ENCODE results near the gene VSIG10. TPM values are rescaled to one million over a fixed set of nuclear protein-coding genes. Genes with fewer than 3 reads are reported as not detected.
"Not testable (repeated sequence)": the region's sequence is repeated elsewhere in the genome, so short reads cannot be mapped to it uniquely, and the experiment has no call there.

Gene VSIG10
- total RNA-seq, 1 donor from 2014 or later = 6.3 TPM

DNA sequence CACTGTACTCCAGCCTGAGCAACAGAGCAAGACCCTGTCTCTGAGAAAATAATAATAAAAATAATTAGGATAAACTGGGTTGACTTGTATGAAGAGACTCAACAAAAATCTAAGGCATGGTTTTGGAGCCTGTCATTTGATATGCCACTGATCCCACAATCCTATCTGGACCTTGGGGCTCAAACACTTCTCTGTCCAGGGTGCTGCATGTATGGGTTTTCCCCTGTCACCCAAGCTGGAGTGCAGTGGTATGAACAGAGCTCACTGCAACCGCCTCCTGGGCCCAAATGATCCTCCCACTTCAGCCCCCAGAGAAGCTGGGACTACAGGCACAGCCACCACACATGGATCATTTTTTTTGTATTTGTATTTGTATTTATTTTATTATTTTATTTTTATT lies 5.3 kb upstream of the VSIG10 start:
- intact Hi-C loops (cut with micrococcal nuclease) = no loop called here

DNA sequence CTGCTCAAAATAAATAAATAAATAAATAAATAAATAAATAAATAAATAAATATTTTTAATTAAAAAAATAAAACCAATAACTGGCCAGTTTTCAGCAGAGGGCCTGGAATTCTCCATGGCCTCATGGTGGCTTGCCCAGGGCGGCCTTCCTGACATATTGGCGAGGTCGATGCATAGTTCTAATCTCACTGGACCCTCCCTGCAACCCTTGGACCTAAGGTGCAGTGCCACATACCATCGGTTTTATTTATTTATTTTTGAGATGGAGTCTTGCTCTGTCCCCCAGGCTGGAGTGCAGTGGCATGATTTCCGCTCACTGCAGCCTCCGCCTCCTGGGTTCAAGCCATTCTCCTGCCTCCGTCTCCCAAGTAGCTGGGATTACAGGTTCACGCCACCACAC lies 3.9 kb upstream of the VSIG10 start:
- intact Hi-C loops (cut with micrococcal nuclease) = no loop called here

DNA sequence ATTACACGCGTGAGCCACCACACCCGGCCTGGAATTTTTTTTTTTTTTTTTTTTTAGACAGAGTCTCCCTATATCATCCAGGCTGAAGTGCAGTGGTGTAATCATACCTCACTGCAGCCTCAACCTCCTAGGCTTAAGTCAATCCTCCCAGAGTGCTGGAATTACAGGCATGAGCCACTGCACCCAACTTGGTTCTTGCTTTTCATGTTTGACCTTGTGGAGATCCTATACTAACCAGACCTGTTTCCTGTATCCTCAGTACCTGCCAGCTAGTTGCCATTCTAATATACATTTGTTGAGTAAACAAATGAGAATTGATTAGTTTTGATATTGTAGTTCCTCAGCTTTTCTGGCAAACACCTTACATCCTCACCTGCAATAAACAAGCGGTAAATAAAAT lies 3.2 kb upstream of the VSIG10 start:
- intact Hi-C loops (cut with micrococcal nuclease) = no loop called here

DNA sequence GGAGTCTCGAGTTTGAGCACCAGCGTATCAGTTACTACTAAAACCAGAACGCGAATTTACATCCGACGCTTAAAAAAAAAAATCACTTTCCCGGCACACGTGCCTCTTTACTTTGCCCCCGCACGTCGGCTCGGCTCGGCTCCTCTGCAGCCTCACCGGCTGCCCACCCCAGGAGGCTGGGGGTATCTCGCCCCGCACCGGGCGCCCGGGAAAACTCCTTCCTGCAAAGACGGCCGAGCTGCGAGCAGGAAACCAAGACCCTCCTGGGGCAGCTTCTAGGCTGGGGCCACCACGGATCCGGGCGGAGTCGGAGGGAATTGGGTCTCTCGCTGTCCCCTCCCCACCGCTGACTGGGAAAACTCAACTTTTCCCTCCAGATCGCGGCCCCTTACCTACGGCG lies 610 bp downstream of the VSIG10 start:
- intact Hi-C loops (cut with micrococcal nuclease) = no loop called here

DNA sequence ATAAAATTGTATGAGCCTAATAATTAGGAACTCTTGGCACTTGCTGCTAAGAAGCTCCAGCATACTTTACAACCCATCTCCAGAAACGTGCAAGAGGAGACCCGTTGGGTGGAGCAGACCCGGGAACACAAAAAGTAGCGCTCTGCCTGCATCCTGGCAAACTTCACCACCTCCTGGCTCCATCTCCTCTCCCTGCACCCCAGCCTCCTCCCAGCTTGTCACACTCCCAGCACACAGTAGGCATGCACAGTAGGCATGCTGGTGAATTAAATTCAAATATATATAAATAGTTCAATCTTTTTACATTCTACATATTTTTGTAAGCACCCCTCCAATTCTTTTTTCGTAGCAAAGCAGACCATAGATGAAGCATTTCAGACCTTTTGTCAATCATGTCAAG lies 1.2 kb downstream of the VSIG10 start:
- intact Hi-C loops (cut with micrococcal nuclease) = no loop called here

DNA sequence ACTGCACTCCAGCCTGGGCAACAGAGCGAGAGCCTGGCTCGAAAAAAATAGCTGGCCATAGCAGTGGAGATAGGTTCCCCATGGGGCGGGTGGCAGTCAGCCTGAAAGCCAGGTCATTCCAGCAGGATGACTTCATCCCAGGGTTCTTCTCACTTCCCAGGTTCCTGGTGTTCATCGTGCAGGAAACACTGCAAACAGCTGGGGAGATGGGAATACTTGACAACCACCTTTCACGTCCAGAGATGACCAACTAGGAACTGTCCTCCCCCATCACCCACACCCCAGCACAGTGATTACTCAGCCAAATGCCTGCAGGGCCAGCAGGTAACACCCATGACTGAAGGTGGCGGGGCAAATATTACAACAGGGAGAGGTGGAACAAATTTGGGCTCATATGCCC lies 1.7 kb downstream of the VSIG10 start:
- intact Hi-C loops (cut with micrococcal nuclease) = no loop called here

DNA sequence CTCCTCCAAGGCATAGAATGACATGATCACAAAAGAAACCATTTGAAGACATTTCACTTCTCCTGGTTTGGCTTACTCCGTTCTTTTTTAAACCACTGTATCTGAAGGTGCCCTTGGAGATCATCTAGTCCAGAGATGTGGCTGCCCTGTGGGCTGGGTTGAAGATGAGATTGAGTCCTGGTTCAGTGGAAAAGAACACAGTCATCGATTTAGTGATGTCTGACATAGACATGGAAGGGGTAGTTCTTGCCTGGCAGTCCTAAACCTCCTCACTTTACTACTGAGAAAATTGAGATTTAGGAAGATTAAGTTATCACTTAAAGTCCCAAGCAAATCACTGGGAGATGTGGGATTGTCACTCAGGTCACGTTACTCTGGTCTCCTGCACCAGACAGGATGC lies 2.8 kb downstream of the VSIG10 start:
- intact Hi-C loops (cut with micrococcal nuclease) = no loop called here

DNA sequence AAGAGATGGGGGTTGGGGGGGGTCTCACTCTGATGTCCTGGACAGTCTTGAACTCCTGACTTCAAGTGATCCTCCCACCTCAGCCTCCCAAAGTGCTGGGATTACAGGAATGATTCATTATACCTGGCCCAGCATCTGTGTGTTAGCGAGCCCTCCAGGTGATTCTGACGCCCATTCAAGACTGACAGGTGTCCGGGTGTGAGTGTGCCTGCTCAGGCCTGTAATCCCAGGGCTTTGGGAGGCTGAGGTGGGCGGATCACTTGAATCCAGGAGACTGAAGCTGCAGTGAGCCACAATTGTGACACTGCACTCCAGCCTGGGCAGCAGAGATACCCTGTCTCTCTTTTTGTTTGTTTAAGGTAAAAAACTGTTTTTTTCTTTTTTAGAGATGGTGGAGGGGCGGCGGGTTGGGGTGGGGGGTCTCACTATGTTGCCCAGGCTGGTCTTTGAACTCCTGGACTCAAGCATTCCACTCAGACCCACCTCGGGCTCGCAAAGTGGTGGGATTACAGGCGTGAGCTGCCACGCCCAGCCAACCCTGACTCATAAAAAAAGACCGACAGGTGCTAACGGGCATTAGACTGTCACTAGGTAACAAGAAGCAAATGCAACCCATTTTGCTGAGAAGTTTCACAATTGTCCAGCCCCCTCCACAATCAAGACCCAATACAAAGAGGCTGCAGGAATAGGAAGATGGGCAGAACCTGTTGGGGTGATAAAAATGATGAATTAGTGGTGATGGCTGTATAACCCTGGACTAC lies 4.7 kb downstream of the VSIG10 start:
- intact Hi-C loops (cut with micrococcal nuclease) = no loop called here

DNA sequence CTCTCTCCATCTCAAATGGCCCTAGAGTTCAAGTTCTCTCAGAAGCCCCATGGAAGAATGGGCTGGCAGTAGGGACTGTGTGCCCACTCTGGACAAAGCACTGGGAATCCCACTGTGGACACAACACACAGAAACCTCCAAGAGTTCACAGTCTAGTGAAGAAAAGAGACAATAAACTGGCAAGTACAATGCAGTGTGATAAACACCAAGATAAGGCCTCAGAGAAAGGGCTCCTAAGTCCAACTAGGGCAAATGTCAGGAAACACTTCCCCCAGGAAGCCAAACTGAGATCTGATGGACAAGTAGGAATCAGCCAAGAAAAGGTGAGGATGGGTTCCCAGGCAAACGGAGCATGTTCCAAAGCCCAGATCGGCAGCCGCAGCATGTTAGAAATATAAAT lies 5.4 kb downstream of the VSIG10 start:
- intact Hi-C loops (cut with micrococcal nuclease) = no loop called here

DNA sequence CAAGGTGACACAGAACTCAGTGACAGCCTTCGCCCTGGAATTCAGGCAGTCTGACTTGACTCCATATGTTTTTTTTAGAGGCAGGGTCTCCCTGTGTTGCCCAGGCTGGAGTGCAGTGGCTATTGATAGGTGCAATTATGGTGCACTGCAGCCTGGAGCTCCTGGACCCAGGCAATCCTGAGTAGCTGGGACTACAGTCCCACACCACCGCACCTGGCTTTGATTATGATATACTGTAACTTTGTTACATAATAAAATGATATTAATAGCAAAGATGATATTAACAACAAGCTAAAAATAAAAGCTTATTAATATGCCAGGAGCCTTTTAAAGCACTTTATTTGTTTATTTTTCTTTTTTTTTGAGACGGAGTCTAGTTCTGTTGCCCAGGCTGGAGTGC lies 9.8 kb downstream of the VSIG10 start:
- intact Hi-C loops (cut with micrococcal nuclease) = no loop called here

DNA sequence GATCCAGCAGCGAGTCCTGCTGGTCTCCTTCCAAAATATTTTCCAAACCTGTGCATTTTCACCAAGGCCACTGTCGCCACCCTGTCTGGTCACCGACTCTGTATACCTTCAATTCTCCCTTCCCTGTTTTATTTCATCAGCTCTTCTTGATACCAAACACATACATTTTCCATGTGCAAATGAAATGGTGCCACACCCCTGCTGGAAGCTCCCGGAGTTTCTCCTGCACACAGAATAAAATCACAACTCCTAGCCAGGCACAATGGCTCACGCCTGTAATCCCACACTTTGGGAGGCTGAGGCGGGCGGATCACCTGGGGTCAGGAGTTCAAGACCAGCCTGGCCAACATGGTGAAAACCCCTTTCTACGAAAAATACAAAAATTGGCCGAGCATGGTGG lies 14.0 kb downstream of the VSIG10 start:
- intact Hi-C loops (cut with micrococcal nuclease) = no loop called here

DNA sequence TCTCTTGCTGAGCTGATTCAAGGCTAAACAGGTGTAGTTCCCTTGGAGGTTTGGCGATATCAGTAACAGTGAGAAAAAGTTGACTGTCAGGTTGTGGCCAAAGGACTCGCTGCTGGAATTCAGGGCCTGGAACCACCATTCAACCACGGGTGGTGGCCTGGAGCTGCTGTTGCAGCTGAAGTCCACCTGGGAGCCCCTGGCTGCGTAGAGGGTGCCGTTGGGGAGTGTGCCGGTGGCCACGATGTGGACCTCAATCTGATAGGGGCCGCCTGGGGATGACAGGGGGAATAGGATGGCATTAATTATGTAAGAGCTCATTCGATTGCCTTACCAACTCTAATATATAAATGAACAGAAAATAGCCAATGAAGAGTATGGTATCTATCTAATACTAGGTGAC lies 21.6 kb downstream of the VSIG10 start:
- intact Hi-C loops (cut with micrococcal nuclease) = no loop called here

DNA sequence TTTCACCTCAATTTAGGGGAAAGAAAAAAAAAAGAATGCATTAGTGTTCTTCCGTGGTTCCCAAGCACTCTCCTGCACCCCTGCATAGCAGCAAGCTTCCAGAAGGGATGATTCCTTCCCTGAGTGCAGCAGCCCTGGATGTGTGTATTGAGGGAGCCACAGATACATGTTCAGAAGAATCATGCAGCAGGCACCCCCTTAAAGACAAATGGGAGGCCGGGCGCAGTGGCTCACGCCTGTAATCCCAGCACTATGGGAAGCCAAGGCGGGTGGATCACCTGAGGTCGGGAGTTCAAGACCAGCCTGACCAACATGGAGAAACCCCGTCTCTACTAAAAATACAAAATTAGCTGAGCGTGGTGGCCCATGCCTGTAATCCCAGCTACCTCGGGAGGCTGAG lies 22.3 kb downstream of the VSIG10 start:
- intact Hi-C loops (cut with micrococcal nuclease) = not testable (repeated sequence)

DNA sequence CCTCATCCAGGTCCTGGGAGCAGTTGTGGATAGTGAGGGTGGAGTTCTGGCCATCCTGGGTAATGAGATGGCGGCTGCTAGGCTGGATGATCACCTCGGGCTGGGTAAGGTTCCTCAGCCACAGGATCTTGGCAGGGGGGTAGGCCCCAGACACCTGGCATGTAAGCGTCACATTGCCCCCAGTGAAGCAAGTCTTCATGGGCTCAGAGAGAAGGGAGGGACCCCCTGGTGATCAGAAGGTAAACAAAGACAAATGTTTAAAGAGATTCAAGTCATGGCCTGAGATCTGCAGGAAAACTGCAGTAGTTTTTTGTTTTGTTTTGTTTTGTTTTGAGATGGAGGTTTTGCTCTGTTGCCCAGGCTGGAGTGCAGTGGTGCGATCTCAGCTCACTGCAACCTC lies 30.0 kb downstream of the VSIG10 start:
- intact Hi-C loops (cut with micrococcal nuclease) = no loop called here

DNA sequence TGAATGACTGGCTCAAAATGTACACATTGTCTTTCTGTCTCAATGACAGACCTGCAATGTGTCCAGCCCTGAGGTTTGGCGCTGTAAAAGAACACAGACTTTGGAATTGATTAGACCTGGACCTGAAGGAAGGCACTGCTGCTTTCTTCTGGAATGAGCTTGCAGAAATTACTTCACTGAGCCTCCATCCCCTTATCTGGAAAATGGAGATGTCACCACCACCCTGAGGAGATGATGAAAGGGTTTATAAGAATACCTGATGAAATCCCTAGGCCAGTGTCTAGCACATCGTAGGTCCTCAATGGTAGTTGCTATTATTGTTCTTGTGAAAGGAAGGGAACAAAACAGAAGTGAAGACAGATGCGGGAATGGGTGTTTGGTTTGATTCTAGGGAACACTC lies 33.2 kb downstream of the VSIG10 start:
- intact Hi-C loops (cut with micrococcal nuclease) = no loop called here

DNA sequence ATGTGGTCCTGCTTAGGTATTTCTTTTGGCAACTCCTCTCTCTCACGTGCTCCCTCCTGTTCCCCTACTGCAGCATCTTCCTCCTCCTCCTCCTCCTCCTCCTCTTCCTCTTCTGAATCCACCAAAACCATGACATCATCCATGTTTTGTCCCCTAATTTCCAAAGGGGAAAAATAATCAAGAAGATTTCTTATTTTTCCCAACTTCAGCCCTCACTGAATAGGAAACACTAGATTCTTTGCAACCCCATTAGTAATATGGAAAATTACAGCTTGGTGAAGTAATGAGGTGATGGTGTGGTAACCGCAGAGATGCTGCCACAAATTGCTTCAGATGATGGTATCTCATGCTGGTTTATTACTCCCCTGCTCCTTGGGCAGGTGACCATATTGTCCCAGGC lies 35.4 kb downstream of the VSIG10 start:
- intact Hi-C loops (cut with micrococcal nuclease) = no loop called here

DNA sequence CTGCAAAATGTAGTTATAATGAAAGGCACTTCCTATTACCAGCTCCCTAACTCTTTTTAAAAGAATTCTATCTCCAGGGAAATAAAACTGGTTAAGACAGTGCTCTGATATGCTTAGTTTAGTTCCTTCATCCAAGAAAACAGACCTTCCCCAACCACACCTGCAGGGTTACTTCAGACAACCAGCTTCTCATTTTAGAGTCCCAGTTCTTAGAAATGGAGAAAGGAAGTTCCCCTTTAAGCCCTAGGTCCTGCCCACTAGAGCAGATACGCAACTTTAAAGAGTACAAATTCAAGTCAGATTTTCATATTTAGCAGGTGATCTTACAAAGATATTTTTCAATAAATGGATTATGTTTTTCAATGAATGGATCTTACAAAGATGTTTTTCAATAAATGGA lies 38.4 kb downstream of the VSIG10 start:
- intact Hi-C loops (cut with micrococcal nuclease) = no loop called here

DNA sequence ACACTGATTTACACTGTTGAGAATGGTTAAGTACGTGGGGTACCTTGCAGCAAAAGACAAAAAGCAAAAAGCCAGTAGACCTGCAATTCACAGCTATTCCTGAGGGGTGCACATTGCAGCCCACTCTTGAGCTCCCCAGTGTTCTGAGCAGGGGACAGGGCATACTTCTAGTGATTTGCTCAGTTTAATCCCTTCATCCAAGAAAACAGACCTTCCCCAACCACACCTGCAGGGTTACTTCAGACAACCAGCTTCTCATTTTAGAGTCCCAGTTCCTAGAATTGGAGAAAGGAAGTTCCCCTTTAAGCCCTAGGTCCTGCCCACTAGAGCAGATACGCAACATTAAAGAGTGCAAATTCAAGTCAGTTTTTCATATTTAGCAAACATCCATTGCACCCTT lies 39.2 kb downstream of the VSIG10 start:
- intact Hi-C loops (cut with micrococcal nuclease) = loop anchor here (1.0 to 5.0 kb wide), 3 partner anchors 9 to 293 kb away; no protein-coding TSS in a partner anchor

DNA sequence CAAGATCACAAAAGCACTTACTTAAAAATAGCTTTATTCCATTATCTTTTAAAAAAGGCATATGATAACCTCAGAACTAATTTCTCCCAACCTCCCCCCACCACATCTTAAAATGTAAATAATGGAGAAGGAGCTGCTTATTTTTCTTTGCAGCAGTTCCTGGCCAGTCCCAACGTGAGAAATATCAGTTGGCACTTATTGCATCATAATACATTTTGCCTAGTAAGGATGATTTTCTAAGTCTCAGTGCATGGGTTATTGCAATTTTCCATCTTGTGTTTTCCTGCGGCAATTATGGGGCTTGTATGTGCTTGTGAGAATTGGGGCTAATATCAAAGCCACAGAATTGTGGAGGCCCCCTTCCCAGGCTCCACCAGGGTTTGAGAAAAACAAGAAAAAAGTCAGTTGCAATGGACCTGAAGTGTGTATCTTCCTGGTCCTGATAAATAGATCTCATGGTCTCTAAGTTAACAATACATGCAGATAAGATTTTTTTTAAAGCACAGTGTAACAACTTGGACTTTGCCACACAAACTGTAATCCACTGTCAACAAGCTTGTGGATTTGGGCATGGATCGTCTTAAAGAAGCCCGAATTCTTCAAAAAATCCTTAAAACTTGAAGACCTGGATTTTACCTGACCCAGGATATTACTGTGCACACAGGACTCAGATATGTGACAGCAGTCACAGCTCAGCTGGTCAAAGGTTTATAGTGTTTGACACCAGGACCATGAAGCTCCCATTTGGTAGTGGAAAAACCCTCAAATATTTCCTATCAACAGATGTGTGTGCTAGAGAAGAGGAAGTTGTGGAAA lies 40.0 kb downstream of the VSIG10 start:
- intact Hi-C loops (cut with micrococcal nuclease) = loop anchor here (1.0 to 5.0 kb wide), 3 partner anchors 8 to 294 kb away; no protein-coding TSS in a partner anchor

DNA sequence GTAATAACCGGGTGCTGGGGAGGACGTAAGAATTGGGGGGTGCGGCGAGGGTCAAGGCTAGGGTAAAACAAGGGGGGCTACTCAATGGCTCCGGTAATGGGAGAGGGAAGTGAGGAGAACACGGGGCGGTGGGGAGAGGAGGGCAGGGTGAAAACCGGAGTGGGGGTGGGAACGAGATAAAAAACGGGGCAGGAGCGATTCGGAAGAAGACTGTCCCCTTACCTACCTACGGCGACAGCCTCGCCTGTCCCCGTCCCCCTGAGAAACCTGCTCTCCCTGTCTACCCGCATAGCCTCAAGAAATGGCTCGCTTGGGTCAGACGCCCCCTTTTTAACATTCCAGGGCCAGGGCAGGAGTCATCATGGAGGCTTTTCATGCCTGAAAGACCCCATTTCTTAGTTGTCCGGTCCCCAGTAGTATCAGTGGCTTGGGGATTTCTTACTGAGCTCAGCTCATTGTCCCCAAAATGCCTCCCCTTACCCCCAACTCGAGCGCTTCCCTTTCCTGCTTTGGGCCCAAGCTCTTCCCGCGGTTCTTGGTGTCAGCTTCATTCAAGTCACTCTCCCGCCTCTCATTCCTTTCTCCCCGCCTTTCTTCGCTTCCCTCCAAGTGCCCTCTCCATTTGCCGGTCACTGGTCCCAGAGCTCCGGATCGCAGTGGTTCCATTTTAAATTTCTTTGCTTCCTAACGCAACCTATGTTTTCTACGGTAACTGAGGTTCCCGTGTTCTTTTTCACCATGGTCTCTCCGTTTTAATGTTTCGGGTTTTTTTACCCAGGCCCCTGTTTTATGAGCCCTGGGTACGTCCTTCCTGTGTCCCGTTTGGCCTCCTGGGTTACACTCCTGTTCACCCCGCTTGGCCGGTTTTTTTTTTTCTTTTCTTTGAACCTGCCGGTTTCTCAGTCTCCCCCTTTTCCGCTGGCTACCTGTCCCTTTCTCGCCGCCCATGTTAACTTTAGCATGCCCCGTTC lies 41.7 kb downstream of the VSIG10 start:
- intact Hi-C loops (cut with micrococcal nuclease) = loop anchor here (1.0 to 5.0 kb wide), 6 partner anchors 60 to 1605 kb away; partner anchors contain the start of genes PEBP1 and SUDS3
